Transverse colon (tissue), 4 donors: ENCODE data around the gene SMAD3.

Experiments used
- CTCF ChIP-seq, 5 experiments: fragments of 200-600 bp in 3 of 5; fragments of 450-650 bp in 2 of 5; sonication (generic) in 3 of 5; IDR thresholded peaks; 1 replicate in 2 of 5; 2 replicates in 3 of 5; pipeline ENCODE4 v1.5.1; 2016 to 2017; ENCODE audit warnings: antibody characterized with exemption in 5 of 5, inconsistent platforms in 3 of 5, mild to moderate bottlenecking in 2 of 5, moderate library complexity in 1 of 5
- EP300 ChIP-seq: sonication (generic); formaldehyde crosslinking; IDR thresholded peaks from one replicate; pipeline ENCODE4 v1.6.1; 2017; ENCODE audit warnings: antibody characterized with exemption, low read depth
- POLR2A ChIP-seq: fragments of 450-650 bp; IDR thresholded peaks from one replicate; pipeline ENCODE4 v1.6.1; 2016; ENCODE audit warnings: antibody characterized with exemption, mild to moderate bottlenecking, moderate library complexity
- POLR2AphosphoS5 ChIP-seq, 3 donors: sonication (generic); formaldehyde crosslinking; IDR thresholded peaks; one replicate each; pipeline ENCODE4 v1.6.1; 2016; ENCODE audit warnings: antibody characterized with exemption in 3 of 3

- TF ChIP-seq EP300 (no peak), CTCF (IDR thresholded peaks at IDR 0.05) (no peak), POLR2AphosphoS5 (IDR thresholded peaks at IDR 0.05) (no peak), POLR2A (no peak)
These were observed 32.8 kb upstream of the SMAD3 start for GRCh38 chr15:67032608-67033007.
